A204.1 (cell line): ENCODE results near the gene ZC3H7A.
A peak's percentile ranks its signal among the peaks of the same experiment; 100 is the strongest.

ENCODE experiments used
- FAIRE-seq: peaks from 2 replicates; lab custom pipeline; 2012; peaks lifted over from hg19 to GRCh38; lab: Jason Lieb, UNC

ZC3H7A gene

GRCh38 chr16:11774065-11774626, 22.9 kb downstream of the ZC3H7A start:
- no peak for FAIRE-seq

GRCh38 chr16:11768849-11769248, 28.2 kb downstream of the ZC3H7A start:
- FAIRE-seq = no peak

- no peak for FAIRE-seq
Observed at GRCh38 chr16:11762431-11762830, 34.6 kb downstream of the ZC3H7A start.

GRCh38 chr16:11759997-11760396, 37.1 kb downstream of the ZC3H7A start:
- no peak for FAIRE-seq

GRCh38 chr16:11759163-11759834, 37.8 kb downstream of the ZC3H7A start:
- FAIRE-seq = no peak

- no peak for FAIRE-seq
Observed at GRCh38 chr16:11757671-11758545, 39.1 kb downstream of the ZC3H7A start.

GRCh38 chr16:11756248-11756647, 40.8 kb downstream of the ZC3H7A start:
- FAIRE-seq = no peak

GRCh38 chr16:11755022-11755760, 41.9 kb downstream of the ZC3H7A start:
- no peak for FAIRE-seq

GRCh38 chr16:11752856-11753255, 44.2 kb downstream of the ZC3H7A start:
- FAIRE-seq = no peak

GRCh38 chr16:11750056-11750455, 47.0 kb downstream of the ZC3H7A start:
- FAIRE-seq = no peak

- no peak for FAIRE-seq
Observed at GRCh38 chr16:11748404-11749254, 48.4 kb downstream of the ZC3H7A start.

- FAIRE-seq = no peak
Observed at GRCh38 chr16:11747949-11748403, 49.1 kb downstream of the ZC3H7A start.

GRCh38 chr16:11744075-11744470, 53.0 kb downstream of the ZC3H7A start:
- no peak for FAIRE-seq

GRCh38 chr16:11743308-11744074, 53.6 kb downstream of the ZC3H7A start:
- no peak for FAIRE-seq

GRCh38 chr16:11742536-11743307, 54.3 kb downstream of the ZC3H7A start, which contains the start of gene TXNDC11:
TXNDC11 (minus strand) TSS chr16:11742857; CDS start chr16:11742730, 127 bp downstream.
- peak; percentile 76 for FAIRE-seq

- no peak for FAIRE-seq
Observed at GRCh38 chr16:11742093-11742535, 54.9 kb downstream of the ZC3H7A start.

GRCh38 chr16:11740567-11740966, 56.5 kb downstream of the ZC3H7A start:
- no peak for FAIRE-seq

GRCh38 chr16:11738742-11739544, 58.1 kb downstream of the ZC3H7A start:
- FAIRE-seq = no peak

GRCh38 chr16:11737713-11738112, 59.3 kb downstream of the ZC3H7A start:
- FAIRE-seq = no peak
